Dendritic cell treated with granulocyte-macrophage colony-stimulating factor and Interleukin-4, amounts not matched to agents 40 ng/mL and 50 ng/mL, for 4 days (primary cell): ENCODE data around the gene MEST.
"Not testable (repeated sequence)": the region's sequence is repeated elsewhere in the genome, so short reads cannot be mapped to it uniquely, and the experiment has no call there.

Experiments
- H3K27ac Mint-ChIP-seq: one replicate; pipeline ENCODE4 v1.8.0; 2022; ENCODE audit warnings: mild to moderate bottlenecking, mixed read lengths
- H3K27me3 Mint-ChIP-seq: one replicate; pipeline ENCODE4 v1.8.0; 2022; ENCODE audit warnings: mild to moderate bottlenecking, mixed read lengths
- H3K36me3 Mint-ChIP-seq: one replicate; pipeline ENCODE4 v1.8.0; 2022; ENCODE audit warnings: low read depth, mixed read lengths
- H3K4me1 Mint-ChIP-seq: one replicate; pipeline ENCODE4 v1.8.0; 2022; ENCODE audit warnings: low read depth, mixed read lengths
- H3K4me3 Mint-ChIP-seq: one replicate; pipeline ENCODE4 v1.8.0; 2022; ENCODE audit warnings: mild to moderate bottlenecking, moderate library complexity, mixed read lengths
- H3K9me3 Mint-ChIP-seq: one replicate; pipeline ENCODE4 v1.8.0; 2022; ENCODE audit warnings: mixed read lengths
- intact Hi-C: fragments of 100-400 bp; cut with micrococcal nuclease; formaldehyde crosslinking; loops from one replicate; pipeline ENCODE4 v1.15.0; 2022

Gene MEST

DNA sequence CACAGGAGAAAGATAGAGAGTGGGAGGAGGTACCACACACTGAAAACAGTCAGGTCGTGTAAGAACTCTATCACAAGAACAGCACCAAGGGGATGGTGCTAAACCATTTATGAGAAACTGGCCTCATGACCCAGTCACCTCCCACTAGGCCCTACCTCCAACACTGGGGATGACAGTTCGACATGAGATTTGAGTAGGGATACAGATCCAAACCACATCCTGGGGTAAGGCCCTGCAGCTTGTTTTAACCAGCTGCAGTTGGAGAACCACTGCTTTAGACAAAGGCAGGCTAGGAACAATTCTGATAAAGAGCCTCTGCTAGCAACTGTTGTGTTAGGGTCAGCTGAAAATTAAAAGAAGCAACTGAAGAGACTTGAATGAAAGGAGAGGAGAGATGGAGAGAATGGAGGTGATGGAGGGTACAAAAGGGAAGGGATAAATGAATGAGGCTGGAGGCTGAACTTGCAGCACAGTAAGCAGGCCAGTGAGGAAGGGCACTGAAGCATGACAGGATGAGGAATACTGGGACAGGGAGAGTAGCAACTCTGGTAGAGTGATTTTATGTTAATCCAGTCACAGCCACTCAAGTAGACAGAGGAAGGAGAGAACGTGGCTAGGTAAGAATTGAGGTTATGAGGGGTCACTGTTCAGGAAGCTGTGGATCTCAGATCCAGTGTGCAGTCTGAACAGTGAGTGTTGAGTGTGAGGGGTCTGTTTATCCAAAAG, 23.6 kb downstream of the MEST start:
- no peaks in the 10 kb centered on the region for H3K27me3 Mint-ChIP-seq
- H3K27ac Mint-ChIP-seq, result no peak overlapping the region
- H3K4me3 Mint-ChIP-seq, result no peak overlapping the region
- intact Hi-C loops, result no loop called here
- no peaks in the 10 kb centered on the region for H3K4me1 Mint-ChIP-seq
- no peaks in the 10 kb centered on the region for H3K9me3 Mint-ChIP-seq
- H3K36me3 Mint-ChIP-seq, result no peaks in the 10 kb centered on the region

GRCh38 chr7:130521258-130521951, 29.5 kb downstream of the MEST start:
- intact Hi-C loops, result no loop called here
- H3K27me3 Mint-ChIP-seq, result no peaks in the 10 kb centered on the region

DNA sequence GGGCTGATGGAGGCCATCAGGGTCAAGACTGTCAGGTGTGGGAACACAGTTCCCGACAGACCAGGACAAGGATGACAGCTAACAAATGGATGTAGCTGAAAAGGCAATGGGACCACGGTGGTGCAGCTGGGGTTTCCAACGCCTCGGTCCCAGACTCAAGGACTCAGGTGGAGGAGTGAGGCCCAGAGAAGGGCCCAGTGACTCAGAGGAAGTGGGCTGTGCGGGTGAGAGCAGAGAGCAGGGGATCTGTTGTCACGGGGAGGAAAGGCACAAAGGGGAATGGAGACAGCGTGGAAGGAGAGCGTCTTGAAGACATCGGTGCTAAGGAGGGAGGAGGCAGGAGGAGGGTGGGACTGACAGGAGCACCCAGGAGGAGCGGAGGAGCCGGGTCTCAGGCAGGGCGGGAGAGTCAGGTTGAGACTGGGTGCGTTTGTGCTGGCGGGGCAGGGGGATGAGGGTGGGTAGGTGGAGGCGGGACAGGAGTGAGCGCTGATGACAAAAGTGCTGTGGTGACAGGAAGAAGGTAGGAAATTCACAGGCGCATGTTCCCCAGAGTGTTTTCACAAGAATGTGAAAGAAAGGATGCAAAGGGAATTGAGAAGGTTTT, 31.7 kb downstream of the MEST start:
- H3K27ac Mint-ChIP-seq, H3K9me3 Mint-ChIP-seq, H3K4me3 Mint-ChIP-seq, H3K4me1 Mint-ChIP-seq, H3K27me3 Mint-ChIP-seq, H3K36me3 Mint-ChIP-seq, intact Hi-C loops: not testable (repeated sequence)

More at GRCh38 chr7:130521258-130521951, 29.5 kb downstream of the MEST start:
- Mint-ChIP-seq H3K27ac (no peak overlapping the region), H3K4me1 (no peaks in the 10 kb centered on the region), H3K36me3 (no peaks in the 10 kb centered on the region), H3K4me3 (no peak overlapping the region), H3K9me3 (no peaks in the 10 kb centered on the region)

DNA sequence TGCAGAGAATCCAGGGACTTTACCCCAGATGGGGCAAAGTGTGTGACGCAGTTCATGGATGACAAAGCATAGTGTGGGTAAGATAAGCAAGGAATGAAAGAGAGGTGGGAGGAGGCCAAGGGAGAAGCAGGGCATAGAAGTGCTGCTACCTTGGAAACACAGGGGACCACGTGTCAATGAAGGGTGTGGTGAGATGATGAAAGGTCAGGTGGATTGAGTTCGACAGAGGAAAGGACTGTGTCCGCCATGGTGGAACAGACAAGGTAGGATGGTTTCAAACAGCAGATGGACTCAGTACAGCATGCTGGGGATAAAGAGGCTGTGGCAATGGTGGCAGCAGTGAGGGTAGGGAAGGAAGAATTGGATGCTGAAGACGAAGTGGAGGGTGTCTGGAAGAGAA, 32.7 kb downstream of the MEST start:
- Mint-ChIP-seq H3K36me3 (no peaks in the 10 kb centered on the region), H3K4me1 (no peaks in the 10 kb centered on the region), H3K4me3 (no peak overlapping the region), H3K9me3 (no peaks in the 10 kb centered on the region), H3K27ac (no peak overlapping the region), H3K27me3 (no peaks in the 10 kb centered on the region)
- intact Hi-C loops, result no loop called here

- H3K4me1 Mint-ChIP-seq, H3K36me3 Mint-ChIP-seq, H3K9me3 Mint-ChIP-seq, H3K27ac Mint-ChIP-seq, H3K27me3 Mint-ChIP-seq, H3K4me3 Mint-ChIP-seq, intact Hi-C loops: not testable (repeated sequence)
These were observed 36.0 kb downstream of the MEST start for GRCh38 chr7:130527752-130528355.

GRCh38 chr7:130529417-130529816, 37.5 kb downstream of the MEST start:
- no peaks in the 10 kb centered on the region for H3K27me3 Mint-ChIP-seq
- no peak overlapping the region for H3K4me3 Mint-ChIP-seq
- H3K9me3 Mint-ChIP-seq, result no peaks in the 10 kb centered on the region
- H3K27ac Mint-ChIP-seq, result no peak overlapping the region
- intact Hi-C loops, result no loop called here
- H3K4me1 Mint-ChIP-seq, result no peaks in the 10 kb centered on the region
- H3K36me3 Mint-ChIP-seq, result no peaks in the 10 kb centered on the region

DNA sequence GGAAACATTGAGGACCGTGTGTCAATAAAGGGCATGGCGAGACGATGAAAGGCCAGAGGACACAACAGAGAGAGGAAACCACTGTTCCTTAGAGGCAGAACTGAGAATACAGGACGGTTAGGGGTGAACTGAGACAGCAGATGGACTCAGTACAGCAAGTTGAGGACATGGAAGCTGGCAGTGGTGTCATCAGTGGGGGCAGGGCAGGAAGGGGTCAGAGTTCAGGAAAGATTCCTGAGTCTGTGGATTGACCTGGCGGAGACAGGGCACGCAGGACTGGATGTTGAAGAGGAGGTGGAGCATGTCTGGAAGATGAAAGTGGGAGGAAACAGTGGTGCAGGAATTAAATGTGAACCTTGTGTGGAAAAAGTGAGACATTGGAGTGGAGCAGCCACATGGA, 46.0 kb downstream of the MEST start:
- H3K4me1 Mint-ChIP-seq, H3K27me3 Mint-ChIP-seq, H3K27ac Mint-ChIP-seq, H3K36me3 Mint-ChIP-seq, H3K4me3 Mint-ChIP-seq, intact Hi-C loops, H3K9me3 Mint-ChIP-seq: not testable (repeated sequence)

GRCh38 chr7:130541287-130541686, 49.4 kb downstream of the MEST start:
- intact Hi-C loops, H3K36me3 Mint-ChIP-seq, H3K4me1 Mint-ChIP-seq, H3K27me3 Mint-ChIP-seq, H3K4me3 Mint-ChIP-seq, H3K9me3 Mint-ChIP-seq, H3K27ac Mint-ChIP-seq: not testable (repeated sequence)

- H3K27ac Mint-ChIP-seq, H3K36me3 Mint-ChIP-seq, H3K9me3 Mint-ChIP-seq, H3K4me3 Mint-ChIP-seq, H3K27me3 Mint-ChIP-seq, H3K4me1 Mint-ChIP-seq, intact Hi-C loops: not testable (repeated sequence)
These were observed 50.4 kb downstream of the MEST start for GRCh38 chr7:130542297-130542696.

GRCh38 chr7:130543487-130544010, 51.7 kb downstream of the MEST start:
- Mint-ChIP-seq H3K36me3 (peaks cover 5% of the 10 kb centered on the region), H3K27ac (no peak overlapping the region), H3K4me3 (no peak overlapping the region), H3K4me1 (no peaks in the 10 kb centered on the region), H3K27me3 (no peaks in the 10 kb centered on the region), H3K9me3 (no peaks in the 10 kb centered on the region)
- intact Hi-C loops, result no loop called here

- H3K36me3 Mint-ChIP-seq, result peaks cover 5% of the 10 kb centered on the region
- H3K27ac Mint-ChIP-seq, result no peak overlapping the region
- H3K9me3 Mint-ChIP-seq, result no peaks in the 10 kb centered on the region
- no peak overlapping the region for H3K4me3 Mint-ChIP-seq
- no peaks in the 10 kb centered on the region for H3K4me1 Mint-ChIP-seq
- intact Hi-C loops, result no loop called here
- no peaks in the 10 kb centered on the region for H3K27me3 Mint-ChIP-seq
These were observed 52.5 kb downstream of the MEST start for GRCh38 chr7:130544356-130544755.

GRCh38 chr7:130553398-130554029, 61.6 kb downstream of the MEST start:
- Mint-ChIP-seq H3K4me1 (no peaks in the 10 kb centered on the region), H3K27me3 (no peaks in the 10 kb centered on the region), H3K36me3 (peaks cover 20% of the 10 kb centered on the region), H3K27ac (no peak overlapping the region), H3K4me3 (no peak overlapping the region), H3K9me3 (no peaks in the 10 kb centered on the region)
- intact Hi-C loops, result no loop called here

DNA sequence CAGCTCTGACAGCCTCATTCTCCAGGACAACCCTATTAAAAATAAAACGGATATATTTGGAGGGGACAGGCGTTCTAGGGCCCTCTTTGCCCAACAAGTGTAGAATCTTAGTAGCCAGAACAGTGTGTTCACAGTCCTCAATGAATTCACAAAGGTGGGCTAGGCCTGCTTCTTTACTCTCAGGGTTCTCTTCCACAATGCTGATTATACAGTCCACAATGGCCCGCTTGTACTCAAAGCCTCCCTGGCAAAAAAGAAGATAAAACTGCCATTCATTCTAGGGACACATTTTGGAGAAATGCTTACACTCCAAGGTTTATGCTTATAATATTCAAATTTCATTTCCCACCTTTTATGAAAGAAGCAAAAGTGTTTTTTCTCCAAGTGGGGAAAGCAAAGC, 62.6 kb downstream of the MEST start:
- H3K4me3 Mint-ChIP-seq, result no peak overlapping the region
- peaks cover 20% of the 10 kb centered on the region for H3K36me3 Mint-ChIP-seq
- intact Hi-C loops, result no loop called here
- H3K27me3 Mint-ChIP-seq, result no peaks in the 10 kb centered on the region
- H3K27ac Mint-ChIP-seq, result no peak overlapping the region
- H3K9me3 Mint-ChIP-seq, result no peaks in the 10 kb centered on the region
- H3K4me1 Mint-ChIP-seq, result no peaks in the 10 kb centered on the region
